K562 (cell line): ENCODE results near the gene SLC26A2. TPM values are rescaled to one million over a fixed set of nuclear protein-coding genes. Genes with fewer than 3 reads are reported as not detected.

ENCODE experiments used
- CBX3 ChIP-seq, 2 experiments: IDR thresholded peaks; 1 replicate in 1 of 2; 2 replicates in 1 of 2; pipeline ENCODE4 v1.6.1; 2012; ENCODE audit warnings: inconsistent platforms in 2 of 2, low read length in 2 of 2, borderline replicate concordance in 1 of 2, control low read depth in 1 of 2
- CXXC5 ChIP-seq: fragments of 250-450 bp; sonication (Bioruptor Pico); IDR thresholded peaks from 2 replicates; pipeline ENCODE4 v1.8.0; 2022; ENCODE audit warnings: inconsistent platforms, mild to moderate bottlenecking, moderate library complexity
- E2F4 ChIP-seq: sonication (generic); formaldehyde crosslinking; IDR thresholded peaks from 2 replicates; pipeline ENCODE4 v1.8.0; 2022; ENCODE audit warnings: mild to moderate bottlenecking, low read depth, missing genetic modification reagents
- HDAC8 ChIP-seq: fragments of 450-650 bp; IDR thresholded peaks from 2 replicates; pipeline ENCODE4 v1.6.1; 2016; ENCODE audit warnings: mild to moderate bottlenecking, missing genetic modification characterization, moderate library complexity, missing compliant biosample characterization
- JUN ChIP-seq, 2 experiments: sonication (generic) in 1 of 2; formaldehyde crosslinking in 1 of 2; IDR thresholded peaks; 2 replicates each; pipeline versions ENCODE4 v1.6.1 to v1.8.0; 2012 to 2022; ENCODE audit warnings: borderline replicate concordance in 2 of 2, mild to moderate bottlenecking in 2 of 2, improper control_type of control experiment in 1 of 2, low read depth in 1 of 2, low read length in 1 of 2, missing genetic modification reagents in 1 of 2
- LCOR ChIP-seq: sonication (generic); formaldehyde crosslinking; IDR thresholded peaks from 2 replicates; pipeline ENCODE4 v1.8.0; 2022; ENCODE audit warnings: mild to moderate bottlenecking, missing genetic modification reagents
- MTA3 ChIP-seq: fragments of 450-650 bp; formaldehyde crosslinking; IDR thresholded peaks from 2 replicates; pipeline ENCODE4 v1.6.1; 2017; ENCODE audit warnings: mild to moderate bottlenecking, borderline replicate concordance
- NR2C2 ChIP-seq, 2 experiments: fragments of 200-800 bp in 1 of 2; sonication (Bioruptor generic) in 1 of 2; sonication (generic) in 1 of 2; formaldehyde crosslinking in 1 of 2; IDR thresholded peaks; 2 replicates each; pipeline versions ENCODE4 v1.6.1 to v1.8.0; 2016 to 2022; ENCODE audit warnings: mild to moderate bottlenecking in 1 of 2, missing compliant biosample characterization in 1 of 2, missing genetic modification characterization in 1 of 2, missing genetic modification reagents in 1 of 2
- POLR2B ChIP-seq: fragments of 450-650 bp; IDR thresholded peaks from 2 replicates; pipeline ENCODE4 v1.6.1; 2018; ENCODE audit warnings: low read depth; ENCODE audit not compliant: partially characterized antibody
- SREBF1 ChIP-seq: fragments of 150-350 bp; IDR thresholded peaks from 2 replicates; pipeline ENCODE4 v1.6.1; 2014; ENCODE audit warnings: antibody characterized with exemption, low read depth, low read length, borderline replicate concordance
- ZNF589 ChIP-seq: fragments of 200-800 bp; sonication (Bioruptor generic); IDR thresholded peaks from 2 replicates; pipeline ENCODE4 v1.6.1; 2016; ENCODE audit warnings: low read depth, missing genetic modification characterization, missing compliant biosample characterization
- ZNF644 ChIP-seq: fragments of 200-800 bp; sonication (Bioruptor generic); IDR thresholded peaks from 2 replicates; pipeline ENCODE4 v1.6.1; 2016; ENCODE audit warnings: low read depth, missing genetic modification characterization, missing compliant biosample characterization
- ZNF655 ChIP-seq: fragments of 250-450 bp; sonication (Bioruptor Pico); IDR thresholded peaks from 2 replicates; pipeline ENCODE4 v1.5.0; 2021
- ZSCAN29 ChIP-seq: fragments of 450-650 bp; IDR thresholded peaks from 2 replicates; pipeline ENCODE4 v1.6.1; 2017
- polyA plus RNA-seq, 8 experiments: library from polyadenylated mRNA; depleted of rRNA in 4 of 8; stranded (reverse) in 5 of 8; unstranded in 3 of 8; fragments of >200 nt; fragmentation: Nextera tagmentation in 2 of 8; fragmentation: Illumina TruSeq in 1 of 8; extraction: Ambion mirVana in 2 of 8; extraction: Trizol in 1 of 8; gene quantifications; 2 replicates each; pipeline versions ENCODE4 v1.2.1 to v1.2.3, GENCODE V29; 2011 to 2014; ENCODE audit warnings: inconsistent platforms in 1 of 8, missing spikeins in 1 of 8
- total RNA-seq, 7 experiments: library from RNA; depleted of rRNA in 6 of 7; stranded (reverse); fragments of >200 nt in 6 of 7; fragmentation: Illumina TruSeq in 2 of 7; extraction: Trizol in 2 of 7; gene quantifications; 2 replicates each; pipeline versions ENCODE4 v1.2.1 to v1.2.3, GENCODE V29; 2011 to 2021; ENCODE audit warnings: low replicate concordance in 1 of 7
- TF ChIP-seq, protein P1 (sequence below): fragments of 250-450 bp; sonication (Bioruptor Pico); IDR thresholded peaks from 2 replicates; pipeline ENCODE4 v1.5.0; 2022; ENCODE audit warnings: mild to moderate bottlenecking
- TF ChIP-seq, protein P2 (sequence below), 2 experiments: fragments of 200-800 bp in 1 of 2; sonication (Bioruptor generic) in 1 of 2; sonication (generic) in 1 of 2; formaldehyde crosslinking in 1 of 2; IDR thresholded peaks in 1 of 2; conservative IDR thresholded peaks in 1 of 2; 2 replicates each; pipeline versions ENCODE4 v1.5.0 to v1.6.1; 2016 to 2020; ENCODE audit warnings: missing compliant biosample characterization in 1 of 2, missing genetic modification characterization in 1 of 2, missing genetic modification reagents in 1 of 2

The SLC26A2 gene
- total and polyA plus RNA-seq, 9 of the 15 experiments (the other 6 are each of a cell fraction or from before 2014, with no cell fraction given) = 1.1 to 6.3 (median 3.6) TPM

GRCh38 chr5:149960272-149961185 lies at the start of gene SLC26A2 (continued):
- TF ChIP-seq JUN (IDR thresholded peaks at IDR 0.05; ENCODE audit: borderline replicate concordance, low read depth, low read length) (no peak; the same call in 1 of the 2 replicates), JUN (CRISPR knock-in tag; IDR thresholded peaks at IDR 0.05; ENCODE audit: borderline replicate concordance) (peak; percentile 73; the same call in 1 of the 2 replicates), CXXC5 (CRISPR knock-in tag) (peak; percentile 94), ZSCAN29 (peak; percentile 95), HDAC8 (0 out of 2 replicates have a peak, but pooled peaks have one; percentile 17), E2F4 (CRISPR knock-in tag) (peak; percentile 59; the same call in 1 of the 2 replicates), SREBF1 (0 out of 2 replicates have a peak, but pooled peaks have one; percentile 47), CBX3 (IDR thresholded peaks at IDR 0.05; ENCODE audit: borderline replicate concordance in 1 of 2, low read length in 2 of 2) (peak in 1 of 2 experiments; percentile 68; a peak in 1 of 3 replicates), ZNF655 (CRISPR knock-in tag) (no peak), ZNF644 (tag) (no peak), MTA3 (peak; percentile 84; the same call in 1 of the 2 replicates), LCOR (CRISPR knock-in tag) (peak; percentile 40; the same call in 1 of the 2 replicates), POLR2B (peak; percentile 92), NR2C2 (CRISPR knock-in tag; IDR thresholded peaks at IDR 0.05) (0 out of 2 replicates have a peak, but pooled peaks have one; percentile 44), NR2C2 (tag; IDR thresholded peaks at IDR 0.05) (no peak), ZNF589 (peak; percentile 41; the same call in 1 of the 2 replicates)
- TF ChIP-seq, protein P1, sequence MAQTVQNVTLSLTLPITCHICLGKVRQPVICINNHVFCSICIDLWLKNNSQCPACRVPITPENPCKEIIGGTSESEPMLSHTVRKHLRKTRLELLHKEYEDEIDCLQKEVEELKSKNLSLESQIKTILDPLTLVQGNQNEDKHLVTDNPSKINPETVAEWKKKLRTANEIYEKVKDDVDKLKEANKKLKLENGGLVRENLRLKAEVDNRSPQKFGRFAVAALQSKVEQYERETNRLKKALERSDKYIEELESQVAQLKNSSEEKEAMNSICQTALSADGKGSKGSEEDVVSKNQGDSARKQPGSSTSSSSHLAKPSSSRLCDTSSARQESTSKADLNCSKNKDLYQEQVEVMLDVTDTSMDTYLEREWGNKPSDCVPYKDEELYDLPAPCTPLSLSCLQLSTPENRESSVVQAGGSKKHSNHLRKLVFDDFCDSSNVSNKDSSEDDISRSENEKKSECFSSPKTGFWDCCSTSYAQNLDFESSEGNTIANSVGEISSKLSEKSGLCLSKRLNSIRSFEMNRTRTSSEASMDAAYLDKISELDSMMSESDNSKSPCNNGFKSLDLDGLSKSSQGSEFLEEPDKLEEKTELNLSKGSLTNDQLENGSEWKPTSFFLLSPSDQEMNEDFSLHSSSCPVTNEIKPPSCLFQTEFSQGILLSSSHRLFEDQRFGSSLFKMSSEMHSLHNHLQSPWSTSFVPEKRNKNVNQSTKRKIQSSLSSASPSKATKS (CRISPR knock-in tag) = no peak
- TF ChIP-seq, protein P2, sequence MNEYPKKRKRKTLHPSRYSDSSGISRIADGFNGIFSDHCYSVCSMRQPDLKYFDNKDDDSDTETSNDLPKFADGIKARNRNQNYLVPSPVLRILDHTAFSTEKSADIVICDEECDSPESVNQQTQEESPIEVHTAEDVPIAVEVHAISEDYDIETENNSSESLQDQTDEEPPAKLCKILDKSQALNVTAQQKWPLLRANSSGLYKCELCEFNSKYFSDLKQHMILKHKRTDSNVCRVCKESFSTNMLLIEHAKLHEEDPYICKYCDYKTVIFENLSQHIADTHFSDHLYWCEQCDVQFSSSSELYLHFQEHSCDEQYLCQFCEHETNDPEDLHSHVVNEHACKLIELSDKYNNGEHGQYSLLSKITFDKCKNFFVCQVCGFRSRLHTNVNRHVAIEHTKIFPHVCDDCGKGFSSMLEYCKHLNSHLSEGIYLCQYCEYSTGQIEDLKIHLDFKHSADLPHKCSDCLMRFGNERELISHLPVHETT (CRISPR knock-in tag; conservative IDR thresholded peaks at IDR 0.05 in 1 of 2, IDR thresholded peaks at IDR 0.05 in 1 of 2) = peak in 1 of 2 experiments; percentile 77; a peak in 1 of 4 replicates
